Right renal cortex interstitium (tissue), 3 donors: ENCODE measurements around the gene KLK7. TPM values are rescaled to one million over a fixed set of nuclear protein-coding genes. Genes with fewer than 3 reads are reported as not detected.

Experiments
- DNase-seq, 3 donors: peaks; one replicate each; pipeline ENCODE4 v3.0.0-alpha.2; 2013; ENCODE audit warnings: low read depth in 3 of 3, low spot score in 2 of 3
- polyA plus RNA-seq, 3 donors: library from polyadenylated mRNA; unstranded; fragments of 120-200 nt; gene quantifications; one replicate each; pipeline ENCODE4 v1.2.1, GENCODE V29; 2013; ENCODE audit not compliant: insufficient read length in 3 of 3

The KLK7 gene
- polyA plus RNA-seq, 3 donors: 4.0 to 9.4 (median 5.5) TPM

DNA sequence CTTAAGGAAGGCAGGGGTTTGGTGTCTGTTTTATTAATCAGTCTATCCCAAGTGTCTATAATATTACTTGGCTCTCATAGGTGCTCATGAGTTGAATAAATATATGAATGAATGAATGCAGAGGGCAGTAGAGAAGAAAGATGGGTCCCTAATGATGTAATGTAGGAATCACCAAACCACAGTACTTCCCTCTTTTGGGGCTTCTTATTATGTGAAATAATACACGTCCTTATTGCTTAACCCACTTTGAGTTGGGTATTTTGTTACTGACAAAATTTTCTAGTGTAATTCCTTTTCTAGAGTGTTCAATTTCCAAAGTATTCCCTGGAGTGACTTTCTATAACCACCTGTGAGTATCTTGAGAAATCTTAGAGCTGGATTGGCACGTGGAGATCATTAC is 44.1 kb downstream of the KLK7 start:
- no peak for DNase-seq

DNA sequence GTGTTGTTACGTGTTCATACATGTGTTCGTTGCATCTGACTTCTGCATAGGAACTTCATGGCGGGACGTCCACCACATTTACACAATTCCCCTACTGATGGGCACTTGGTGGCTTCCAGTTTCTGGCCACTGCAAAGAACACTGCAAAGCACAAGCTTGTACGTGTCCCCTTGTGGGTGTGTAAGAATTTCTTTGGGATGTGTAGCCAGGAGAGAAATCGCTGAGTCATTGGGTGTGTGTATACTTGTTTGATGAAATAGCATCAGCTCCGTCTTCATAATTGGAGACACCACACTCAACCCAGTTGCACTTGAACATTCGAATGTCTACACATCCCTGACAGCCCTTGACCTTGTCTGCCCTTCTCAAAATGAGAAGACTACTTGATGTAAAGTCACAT is 50.1 kb downstream of the KLK7 start:
- DNase-seq: no peak

DNA sequence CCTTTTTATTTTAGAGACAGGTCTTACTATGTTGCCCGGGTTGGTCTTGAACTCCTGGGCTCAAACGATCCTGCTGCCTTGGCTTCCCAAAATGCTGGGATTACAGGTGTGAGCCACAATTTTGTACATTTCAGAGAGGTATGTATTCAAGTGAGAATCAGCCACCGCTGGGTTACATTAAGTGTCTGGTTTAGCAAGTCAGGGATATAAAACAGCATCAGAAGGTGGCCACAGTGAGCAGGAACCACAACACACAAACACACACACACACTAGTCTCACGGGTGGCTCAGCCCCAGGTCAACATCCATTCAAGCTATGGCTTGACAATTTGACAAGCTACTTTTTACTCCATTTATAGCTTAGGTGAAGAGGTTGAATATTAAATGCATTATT is 51.0 kb downstream of the KLK7 start:
- no peak for DNase-seq

- no peak for DNase-seq
Measured at GRCh38 chr19:50932018-50932689, 51.6 kb downstream of the KLK7 start.

DNA sequence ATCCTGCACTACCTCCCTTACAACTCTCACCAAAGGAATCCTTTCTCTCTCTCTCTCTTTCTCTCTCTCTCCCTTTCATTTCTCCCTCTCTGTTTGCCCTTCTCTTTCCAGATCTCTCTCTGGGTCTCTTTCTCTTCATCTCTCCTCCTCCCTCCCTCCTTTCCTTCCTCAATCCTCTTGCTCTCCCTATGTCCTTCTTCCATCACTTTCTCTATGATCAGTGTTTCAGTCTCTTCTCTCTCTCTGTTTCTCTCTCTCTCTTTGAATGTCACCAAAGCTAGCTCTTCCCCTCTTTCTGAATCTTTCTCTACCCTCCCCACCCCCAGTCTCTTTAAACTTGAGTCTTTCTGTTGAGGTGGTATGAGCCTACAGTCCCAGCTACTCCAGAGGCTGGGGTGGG is 52.7 kb downstream of the KLK7 start:
- no peak for DNase-seq

GRCh38 chr19:50928831-50929230 is 54.9 kb downstream of the KLK7 start:
- no peak for DNase-seq

Other genes with a start within 250 kb of the KLK7 start
- gene GPR32, start 213.5 kb downstream of the KLK7 start, polyA plus RNA-seq: not detected
- under 1 TPM in 2 of 3 donors, not detected in 1; 0.13 to 0.15 TPM for gene ACP4, start 193.5 kb downstream of the KLK7 start, polyA plus RNA-seq
- gene KLK1, start 160.1 kb downstream of the KLK7 start, polyA plus RNA-seq: 1 to 10 TPM; 1.7 to 1.8 (median 1.8) TPM
- not detected for gene KLK15, start 150.3 kb downstream of the KLK7 start, polyA plus RNA-seq
- under 1 TPM; 0.24 to 0.53 (median 0.42) TPM for gene KLK3, start 129.0 kb downstream of the KLK7 start, polyA plus RNA-seq
- gene KLK2, start 110.5 kb downstream of the KLK7 start, polyA plus RNA-seq: under 1 TPM; 0.18 to 0.22 (median 0.21) TPM
- gene KLK4, start 72.5 kb downstream of the KLK7 start, polyA plus RNA-seq: not detected
- gene KLK5, start 30.9 kb downstream of the KLK7 start, polyA plus RNA-seq: 1 to 10 TPM; 1.6 to 2.7 (median 2.0) TPM
- 10 to 100 TPM; 34.4 to 49.0 (median 41.2) TPM for gene KLK6, start 14.3 kb downstream of the KLK7 start, polyA plus RNA-seq
- gene KLK8, start 17.7 kb upstream of the KLK7 start, polyA plus RNA-seq: 1 to 10 TPM; 1.2 to 1.9 (median 1.4) TPM
- gene KLK10, start 35.8 kb upstream of the KLK7 start, polyA plus RNA-seq: under 1 TPM; 0.15 to 0.19 (median 0.18) TPM
- gene KLK11, start 42.7 kb upstream of the KLK7 start, polyA plus RNA-seq: under 1 TPM; 0.16 to 0.24 (median 0.22) TPM
- not detected for gene KLK12, start 51.1 kb upstream of the KLK7 start, polyA plus RNA-seq
- gene KLK13, start 81.2 kb upstream of the KLK7 start, polyA plus RNA-seq: under 1 TPM; 0.33 to 0.72 (median 0.62) TPM
- under 1 TPM; 0.14 to 0.17 (median 0.15) TPM for gene KLK14, start 99.0 kb upstream of the KLK7 start, polyA plus RNA-seq
- gene CTU1, start 124.5 kb upstream of the KLK7 start, polyA plus RNA-seq: 1 to 10 TPM; 2.2 to 2.8 (median 2.4) TPM
- 1 to 10 TPM; 1.3 to 1.6 (median 1.3) TPM for gene SIGLEC9, start 141.0 kb upstream of the KLK7 start, polyA plus RNA-seq
- under 1 TPM; 0.36 to 0.74 (median 0.42) TPM for gene SIGLEC7, start 158.4 kb upstream of the KLK7 start, polyA plus RNA-seq
- 1 to 10 TPM; 1.2 to 1.6 (median 1.5) TPM for gene CD33, start 241.2 kb upstream of the KLK7 start, polyA plus RNA-seq